GM19328 (cell line): ENCODE data around the gene IFIT5.
"Not testable (repeated sequence)": the region's sequence is repeated elsewhere in the genome, so short reads cannot be mapped to it uniquely, and the experiment has no call there.

Source experiments
- ATAC-seq: cut with Tn5 transposase; IDR thresholded peaks from one replicate; pipeline ENCODE4 v1.9.1; 2021; ENCODE audit warnings: mild to moderate bottlenecking, moderate library complexity; ENCODE audit not compliant: unreplicated experiment

Gene IFIT5

GRCh38 chr10:89427629-89428028 is 13.3 kb downstream of the IFIT5 start:
- ATAC-seq, result no peak

DNA sequence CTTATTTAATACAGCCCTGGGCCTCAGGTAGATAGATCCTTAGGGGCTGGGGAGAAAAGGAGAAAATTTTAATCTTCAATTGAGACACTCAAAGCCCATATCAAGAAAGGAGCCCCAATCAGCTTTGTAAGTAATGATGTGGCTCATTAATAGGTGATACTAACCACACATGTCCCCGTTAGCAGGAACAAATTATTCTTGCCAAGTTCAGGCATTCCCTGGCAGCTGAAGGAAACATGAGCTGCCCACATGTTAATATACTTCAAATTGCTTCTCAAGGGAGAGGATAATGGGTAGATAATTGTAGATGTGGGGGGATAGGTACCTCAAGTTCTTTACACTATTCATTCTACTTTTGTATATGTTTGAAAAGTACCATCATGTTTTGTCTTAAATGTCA is 14.5 kb downstream of the IFIT5 start:
- ATAC-seq, result no peak

GRCh38 chr10:89431977-89432376 is 17.6 kb downstream of the IFIT5 start:
- no peak for ATAC-seq

DNA sequence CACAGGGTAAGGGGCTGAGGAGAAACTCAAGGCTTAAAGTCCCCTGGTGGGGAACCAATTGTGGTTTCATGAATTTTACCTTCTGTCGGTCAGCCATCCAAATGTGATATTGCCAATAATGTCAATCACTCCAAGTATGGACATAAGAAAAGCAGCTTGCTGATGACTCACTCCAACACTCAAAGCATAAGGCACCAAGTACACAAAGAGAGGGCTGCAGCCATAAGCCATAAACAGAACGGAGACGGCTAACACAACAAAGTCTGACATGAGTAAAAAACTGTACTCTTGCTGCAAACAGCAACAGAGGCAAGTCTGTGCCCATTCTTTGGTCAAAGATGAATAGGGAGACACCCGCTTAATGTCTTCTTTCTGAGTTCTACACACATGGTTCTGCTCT is 24.2 kb downstream of the IFIT5 start:
- ATAC-seq, result no peak

GRCh38 chr10:89440226-89441009 is 26.1 kb downstream of the IFIT5 start:
- no peak for ATAC-seq

- ATAC-seq, result no peak
Observed at GRCh38 chr10:89442289-89442688, 27.9 kb downstream of the IFIT5 start.

- not testable (repeated sequence) for ATAC-seq
Observed at GRCh38 chr10:89444819-89445218, 30.5 kb downstream of the IFIT5 start.

- ATAC-seq, result no peak
Observed at GRCh38 chr10:89450901-89451300, 36.5 kb downstream of the IFIT5 start.

DNA sequence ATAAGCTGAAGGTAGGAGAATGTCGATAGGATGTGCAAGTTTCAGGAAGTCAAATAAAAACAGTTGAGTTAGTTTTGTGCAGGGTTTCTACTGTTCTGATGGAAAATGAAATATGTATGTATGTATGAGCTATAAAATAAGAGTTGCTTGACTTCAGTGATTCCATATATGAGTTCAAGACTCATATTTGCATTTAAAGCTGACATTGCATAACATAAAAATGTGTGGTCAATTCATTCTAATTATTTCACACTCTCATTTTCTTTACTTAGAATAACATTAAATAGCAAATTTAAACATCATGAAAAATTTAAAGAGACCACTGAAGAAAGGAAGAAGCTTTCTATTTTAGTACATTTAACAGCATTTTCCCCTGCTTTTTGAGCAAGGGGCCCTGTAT is 37.8 kb downstream of the IFIT5 start:
- ATAC-seq, result no peak

DNA sequence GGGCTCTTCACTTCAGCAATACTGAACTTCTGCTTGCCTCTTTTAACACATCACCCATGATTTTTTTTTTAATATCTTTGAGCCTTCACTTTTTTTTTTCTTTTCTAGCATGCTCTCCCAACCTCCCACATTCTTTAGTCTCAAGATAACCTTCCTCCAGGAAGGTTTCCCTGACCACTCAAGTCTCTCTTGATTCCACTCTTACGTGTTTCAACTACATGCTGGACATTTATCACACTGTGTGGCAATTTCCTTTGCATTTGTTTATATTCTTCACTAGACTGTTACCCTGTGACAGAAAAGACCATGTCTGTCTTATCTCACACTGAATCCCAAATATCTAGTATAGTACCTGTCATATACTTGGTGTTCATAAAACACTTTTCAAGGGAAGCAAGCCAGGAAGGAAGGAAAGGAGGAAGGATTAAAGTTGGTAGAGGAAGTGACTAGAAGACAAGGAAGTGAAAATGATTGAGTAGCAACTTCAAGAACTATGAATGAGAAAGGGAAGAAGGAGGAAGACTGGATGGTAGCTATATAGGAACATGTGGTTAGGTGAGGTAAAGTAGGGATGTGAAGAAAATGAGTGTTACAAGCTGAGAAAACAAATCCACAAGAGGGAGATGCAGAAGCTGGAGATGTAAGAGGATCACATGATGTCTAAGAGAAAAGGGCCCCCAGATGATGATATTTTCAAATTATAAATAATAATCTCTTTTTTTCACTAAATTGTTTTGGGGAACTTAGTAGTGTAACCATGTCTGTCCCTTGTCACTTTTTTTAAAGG is 40.4 kb downstream of the IFIT5 start:
- ATAC-seq, result no peak

DNA sequence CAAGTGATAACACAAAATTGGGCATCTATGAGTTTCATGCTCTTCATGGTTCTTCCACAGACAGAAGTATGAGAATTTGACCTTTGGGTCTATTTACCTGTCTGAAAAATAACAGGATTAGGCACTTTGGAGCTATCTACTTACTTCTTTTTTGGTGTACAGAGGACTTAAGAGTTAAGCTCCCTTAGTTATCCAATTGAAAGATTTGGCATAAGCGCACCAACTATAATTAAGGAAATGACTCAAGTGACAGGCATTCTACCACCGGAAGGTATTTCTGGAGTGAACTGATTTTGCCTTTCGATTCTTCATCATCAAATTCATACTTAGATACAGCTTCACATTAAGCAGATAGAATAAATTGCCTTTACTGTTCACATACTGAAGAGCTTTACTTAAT is 43.9 kb downstream of the IFIT5 start:
- no peak for ATAC-seq

DNA sequence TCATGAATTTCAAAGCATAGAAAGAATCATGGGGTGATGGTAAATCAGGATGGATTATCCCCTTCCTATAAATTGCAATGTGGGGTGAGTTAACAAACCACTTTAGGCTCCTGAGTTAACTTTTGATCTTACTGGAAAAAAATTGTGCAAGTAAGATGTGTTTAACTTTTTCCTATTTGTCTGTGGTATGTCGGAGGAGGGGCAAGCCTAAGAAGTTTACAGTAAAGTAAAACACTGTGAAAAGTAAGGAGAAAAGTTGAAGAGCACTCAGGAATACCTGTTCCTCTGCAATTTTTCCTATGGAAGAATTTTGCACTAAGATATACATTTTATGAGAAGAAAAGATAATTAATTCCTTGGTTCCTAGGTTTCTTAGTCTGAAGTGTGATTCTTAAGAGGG is 44.4 kb downstream of the IFIT5 start:
- no peak for ATAC-seq

GRCh38 chr10:89463846-89464537 is 49.6 kb downstream of the IFIT5 start:
- no peak for ATAC-seq

DNA sequence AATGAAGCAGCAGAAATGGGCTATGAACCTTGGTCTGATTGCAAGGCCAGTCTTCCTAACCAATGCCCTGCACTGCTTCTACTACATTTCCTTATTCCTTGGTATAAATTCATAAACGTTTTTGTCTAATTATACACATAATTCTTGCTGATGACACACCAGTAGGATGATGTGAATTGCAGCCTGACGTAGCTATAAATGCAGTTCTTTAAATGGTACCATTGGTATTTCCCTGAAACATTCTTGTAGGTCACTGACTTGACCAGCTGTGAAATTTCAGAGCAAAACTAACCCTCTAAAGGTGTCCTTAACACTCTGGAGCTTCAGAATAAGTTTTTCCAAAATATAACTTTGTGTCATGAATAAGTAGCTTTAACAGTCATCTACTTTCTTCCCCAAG is 50.8 kb downstream of the IFIT5 start:
- no peak for ATAC-seq

- no peak for ATAC-seq
Observed at GRCh38 chr10:89466599-89467035, 52.2 kb downstream of the IFIT5 start.

DNA sequence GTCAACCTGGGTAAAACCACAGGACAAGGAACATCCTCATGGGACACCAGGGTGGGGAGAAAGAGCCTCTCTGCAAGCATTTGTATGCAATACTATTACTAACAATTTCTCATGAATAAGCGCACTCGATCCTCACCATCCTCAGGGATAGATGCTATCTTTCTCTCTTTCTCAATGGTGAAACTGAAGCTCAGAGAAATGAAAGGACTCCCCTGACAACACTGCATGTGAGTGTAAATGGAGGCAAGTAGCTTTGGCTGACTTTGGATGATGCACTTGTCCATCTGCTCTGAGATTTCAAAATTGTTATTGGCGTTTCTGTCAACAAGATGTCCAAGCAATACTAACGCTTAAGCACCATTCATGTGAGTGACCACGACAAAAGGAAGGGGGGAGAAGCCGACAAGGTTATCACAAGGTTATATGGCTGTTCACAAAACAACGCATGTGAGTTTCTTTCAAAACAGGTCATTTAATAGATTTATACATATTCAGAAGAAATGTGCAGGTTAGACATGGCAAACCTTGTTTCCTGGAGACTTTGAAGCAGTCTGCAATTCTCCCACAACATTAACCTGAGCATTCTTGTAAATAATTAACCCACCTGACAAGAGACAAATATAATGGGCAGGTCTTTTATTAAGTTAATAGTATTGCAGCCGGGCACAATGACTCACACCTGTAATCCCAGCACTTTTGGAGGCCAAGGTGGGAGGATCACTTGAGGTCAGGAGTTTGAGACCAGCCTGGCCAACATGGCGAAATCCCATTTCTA is 54.0 kb downstream of the IFIT5 start:
- no peak for ATAC-seq

GRCh38 chr10:89469517-89469916 is 55.1 kb downstream of the IFIT5 start:
- no peak for ATAC-seq
